Measurements from ENCODE around the gene RUNX3.
A peak's percentile ranks its signal among the peaks of the same experiment; 100 is the strongest.

RUNX3 gene

DNA sequence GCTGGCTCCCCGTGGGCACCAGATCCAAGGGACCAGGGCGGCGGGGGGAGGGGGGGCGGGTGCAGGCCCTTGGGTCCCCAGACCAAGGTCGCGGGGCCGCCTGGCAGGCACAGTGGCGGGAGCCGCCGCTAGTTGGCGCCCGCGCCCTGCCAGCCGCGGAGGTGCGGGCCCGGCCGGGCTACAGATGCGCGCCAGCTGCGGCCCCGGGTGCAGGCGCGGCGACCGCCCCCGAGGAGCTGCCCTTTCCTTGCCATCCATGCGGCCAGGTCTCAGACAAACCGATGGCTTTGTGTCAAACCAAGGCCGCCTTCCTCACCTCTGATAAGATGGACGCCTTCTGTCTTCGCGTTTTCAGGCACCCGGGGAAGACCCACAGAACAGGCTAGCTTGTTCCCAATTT is 2.2 kb upstream of the RUNX3 start:
- no peak for TF ChIP-seq Cebpa-rat (IDR thresholded peaks at IDR 0.05)
- H3K27ac ChIP-seq = no peak overlapping the region
- no peak overlapping the region for H3K4me3 ChIP-seq
- peak overlapping the region; percentile 51 for H3K4me2 ChIP-seq
- H3K4me1 ChIP-seq = peaks cover 61% of the 10 kb centered on the region
- peaks cover 75% of the 10 kb centered on the region for H4K20me1 ChIP-seq
- H3K36me3 ChIP-seq = no peaks in the 10 kb centered on the region
- no peak overlapping the region for H3K9ac ChIP-seq
- H3K9me3 ChIP-seq = no peaks in the 10 kb centered on the region
- peaks cover 95% of the 10 kb centered on the region for H3K27me3 ChIP-seq

DNA sequence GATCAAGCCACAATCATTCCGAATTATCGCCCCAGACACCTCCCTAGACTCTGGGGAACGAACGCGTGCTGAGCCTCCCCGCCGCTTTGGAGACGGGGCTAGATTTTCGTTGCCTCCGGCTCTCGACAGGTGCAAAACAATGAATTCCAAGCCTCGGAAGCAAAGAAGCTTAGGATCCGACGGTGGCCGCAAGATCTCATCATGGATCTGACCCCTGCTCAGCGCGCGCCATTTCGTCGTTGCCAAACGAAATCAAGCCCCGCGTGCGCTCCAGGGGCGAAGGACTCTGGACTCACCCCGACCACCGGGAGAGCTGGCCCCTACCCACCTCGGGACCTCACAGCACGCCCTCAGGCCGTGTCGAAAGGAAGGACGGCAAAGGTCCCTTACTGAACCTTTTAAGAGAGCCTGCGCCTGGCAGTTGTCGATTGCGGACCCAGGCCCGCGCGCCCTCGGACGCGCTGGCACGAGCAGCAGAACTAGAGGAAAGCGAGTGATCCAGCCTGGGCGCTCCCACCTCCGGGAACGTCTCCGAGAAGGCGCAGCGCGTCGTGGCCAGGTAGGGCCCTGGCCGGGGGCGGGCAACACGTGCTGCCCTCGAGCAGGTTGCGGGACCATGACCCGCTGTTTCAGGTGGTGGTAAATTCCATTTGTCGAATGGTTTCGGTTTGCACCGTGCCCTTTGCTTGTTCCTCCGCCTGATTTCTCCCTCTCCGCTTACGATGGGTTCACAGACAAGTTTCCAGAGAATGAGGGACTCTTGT is 1.6 kb upstream of the RUNX3 start:
- H3K4me3 ChIP-seq = no peak overlapping the region
- peaks cover 81% of the 10 kb centered on the region for H4K20me1 ChIP-seq
- H3K36me3 ChIP-seq = no peaks in the 10 kb centered on the region
- no peak for TF ChIP-seq Cebpa-rat (IDR thresholded peaks at IDR 0.05)
- no peak overlapping the region for H3K9ac ChIP-seq
- peaks cover 100% of the 10 kb centered on the region for H3K27me3 ChIP-seq
- peaks cover 61% of the 10 kb centered on the region for H3K4me1 ChIP-seq
- no peaks in the 10 kb centered on the region for H3K9me3 ChIP-seq
- H3K4me2 ChIP-seq = no peak overlapping the region
- H3K27ac ChIP-seq = no peak overlapping the region

DNA sequence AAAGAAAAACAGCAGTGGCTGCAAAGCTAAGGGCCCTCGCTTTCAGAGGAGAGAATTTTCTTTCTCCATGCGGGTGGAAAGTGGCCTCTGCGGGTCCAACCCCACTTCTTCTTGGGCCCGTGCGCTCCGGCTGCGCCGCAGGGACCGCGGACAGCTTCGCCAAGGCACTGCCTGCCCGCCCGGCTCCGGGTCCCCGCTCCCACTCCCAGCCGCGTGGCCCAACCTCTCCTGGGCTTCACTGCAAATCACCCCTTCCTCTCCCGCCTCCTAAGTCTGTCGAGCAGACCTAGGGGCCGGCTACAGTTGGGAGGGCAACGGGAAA is 1.0 kb upstream of the RUNX3 start:
- Histone ChIP-seq H3K9me3 (no peaks in the 10 kb centered on the region), H3K4me1 (peaks cover 61% of the 10 kb centered on the region), H3K4me3 (no peak overlapping the region), H4K20me1 (peaks cover 87% of the 10 kb centered on the region), H3K27me3 (peaks cover 100% of the 10 kb centered on the region), H3K27ac (no peak overlapping the region), H3K4me2 (no peak overlapping the region), H3K36me3 (no peaks in the 10 kb centered on the region), H3K9ac (no peak overlapping the region)
- no peak for TF ChIP-seq Cebpa-rat (IDR thresholded peaks at IDR 0.05)

DNA sequence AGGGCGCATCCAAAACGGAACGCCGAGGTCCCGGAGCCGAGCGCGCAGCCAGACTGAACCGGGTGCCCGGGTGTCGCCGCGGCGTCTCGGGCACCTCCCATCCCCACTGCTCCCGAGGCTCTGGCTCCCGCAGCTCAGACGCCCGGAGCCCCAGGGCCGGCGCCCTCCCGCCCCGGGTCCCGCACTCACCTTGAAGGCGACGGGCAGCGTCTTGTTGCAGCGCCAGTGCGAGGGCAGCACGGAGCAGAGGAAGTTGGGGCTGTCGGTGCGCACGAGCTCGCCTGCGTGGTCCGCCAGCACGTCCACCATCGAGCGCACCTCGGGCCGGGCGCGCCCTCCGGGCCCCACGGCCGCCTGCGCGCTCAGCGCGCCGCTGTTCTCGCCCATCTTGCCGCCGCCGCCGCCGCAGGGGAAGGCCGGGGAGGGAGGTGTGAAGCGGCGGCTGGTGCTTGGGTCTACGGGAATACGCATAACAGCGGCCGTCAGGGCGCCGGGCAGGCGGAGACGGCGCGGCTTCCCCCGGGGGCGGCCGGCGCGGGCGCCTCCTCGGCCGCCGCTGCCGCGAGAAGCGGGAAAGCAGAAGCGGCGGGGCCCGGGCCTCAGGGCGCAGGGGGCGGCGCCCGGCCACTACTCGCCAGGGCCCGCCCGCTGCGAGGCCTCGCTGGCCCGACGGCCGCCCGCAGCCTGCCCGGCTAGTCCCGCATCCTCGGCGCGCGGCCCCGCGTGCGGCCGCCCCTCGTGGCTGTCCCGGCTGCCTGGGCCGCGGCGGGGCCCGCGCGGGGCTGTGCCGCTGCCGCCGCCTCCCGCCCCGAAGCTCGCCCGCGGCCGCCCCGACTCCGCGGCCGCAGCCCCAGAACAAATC is 447 bp downstream of the RUNX3 start:
- Histone ChIP-seq H3K36me3 (no peaks in the 10 kb centered on the region), H3K9me3 (no peaks in the 10 kb centered on the region), H3K4me3 (peak overlapping the region; percentile 63), H3K4me1 (peaks cover 48% of the 10 kb centered on the region), H3K27ac (no peak overlapping the region), H3K27me3 (peaks cover 100% of the 10 kb centered on the region), H3K4me2 (peak overlapping the region; percentile 85), H4K20me1 (peaks cover 94% of the 10 kb centered on the region), H3K9ac (no peak overlapping the region)
- no peak for TF ChIP-seq Cebpa-rat (IDR thresholded peaks at IDR 0.05)

DNA sequence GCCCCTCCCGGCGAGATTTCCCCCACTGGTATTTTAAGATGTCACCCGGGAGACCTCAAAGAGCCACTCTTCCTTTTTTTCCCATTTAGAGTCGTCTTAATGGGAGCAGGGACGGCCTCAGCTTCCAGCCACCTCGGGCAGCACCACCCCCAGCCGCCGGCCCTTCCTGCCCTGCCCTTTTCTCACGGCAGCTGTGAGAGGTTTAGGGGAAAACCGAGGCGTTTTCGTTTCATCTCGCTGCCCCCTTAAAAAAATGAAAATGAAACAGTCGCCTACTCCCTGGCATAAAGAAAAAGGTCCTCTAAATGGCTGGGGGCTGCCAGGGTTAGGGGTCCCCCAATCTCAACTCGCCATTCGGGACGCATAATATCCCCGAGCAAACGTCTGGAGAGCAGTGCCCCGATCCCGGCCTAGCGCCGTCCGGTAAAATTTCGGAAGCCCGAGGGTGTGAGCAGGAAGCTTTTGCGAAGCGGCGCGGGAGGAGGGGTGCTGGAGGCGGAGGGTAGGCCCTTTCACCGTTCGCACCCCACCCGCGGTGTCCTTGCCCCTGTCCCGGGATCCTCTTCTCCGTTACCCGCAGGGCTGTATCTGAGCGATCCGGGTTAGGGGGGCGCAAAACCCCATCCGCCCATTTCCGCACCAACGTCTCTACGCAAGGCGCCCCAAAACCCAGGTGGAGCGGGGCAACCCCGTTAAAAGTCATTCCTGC is 1.2 kb downstream of the RUNX3 start:
- H3K9ac ChIP-seq = no peak overlapping the region
- peaks cover 90% of the 10 kb centered on the region for H4K20me1 ChIP-seq
- H3K36me3 ChIP-seq = no peaks in the 10 kb centered on the region
- H3K4me1 ChIP-seq = peaks cover 45% of the 10 kb centered on the region
- H3K27me3 ChIP-seq = peaks cover 96% of the 10 kb centered on the region
- peak overlapping the region; percentile 85 for H3K4me2 ChIP-seq
- peak overlapping the region; percentile 63 for H3K4me3 ChIP-seq
- H3K9me3 ChIP-seq = no peaks in the 10 kb centered on the region
- no peak for TF ChIP-seq Cebpa-rat (IDR thresholded peaks at IDR 0.05)
- H3K27ac ChIP-seq = no peak overlapping the region

DNA sequence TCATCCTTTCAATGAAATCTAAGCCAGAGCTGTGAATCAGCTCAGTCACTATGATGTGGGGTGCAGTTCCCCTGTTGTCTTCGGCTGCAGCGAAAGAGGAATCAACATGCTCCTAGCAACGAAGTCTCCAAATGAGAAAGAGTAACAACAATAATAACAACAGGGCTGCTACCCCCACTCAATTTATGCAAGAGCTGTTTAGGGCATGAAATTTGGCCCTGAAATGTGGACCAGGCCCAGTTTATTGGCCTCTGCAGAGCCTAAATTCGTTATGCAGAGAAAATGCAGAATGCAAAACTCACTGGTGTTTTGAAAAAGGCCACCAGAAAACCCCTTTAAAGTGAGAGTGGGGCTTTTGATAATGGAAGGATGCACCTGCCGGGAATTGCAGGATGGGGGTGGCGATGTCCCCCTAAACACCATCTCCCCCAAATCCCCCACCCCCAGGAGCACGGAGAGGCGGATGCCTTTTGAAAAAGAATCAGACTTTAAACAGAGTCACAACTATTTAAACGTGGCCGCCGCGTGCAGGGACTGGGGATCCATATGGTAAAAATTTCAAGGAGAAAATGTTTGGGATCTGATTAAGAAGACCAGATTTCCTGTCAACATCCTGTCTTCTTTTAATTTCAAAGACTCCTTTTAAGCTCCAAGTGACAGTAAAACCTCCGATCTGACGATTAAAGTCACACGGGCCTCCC is 1.9 kb downstream of the RUNX3 start:
- TF ChIP-seq Cebpa-rat (IDR thresholded peaks at IDR 0.05) = no peak
- no peaks in the 10 kb centered on the region for H3K36me3 ChIP-seq
- H3K4me3 ChIP-seq = peak overlapping the region; percentile 63
- H4K20me1 ChIP-seq = peaks cover 88% of the 10 kb centered on the region
- H3K27ac ChIP-seq = no peak overlapping the region
- no peak overlapping the region for H3K9ac ChIP-seq
- peaks cover 89% of the 10 kb centered on the region for H3K27me3 ChIP-seq
- peak overlapping the region; percentile 85 for H3K4me2 ChIP-seq
- peaks cover 44% of the 10 kb centered on the region for H3K4me1 ChIP-seq
- H3K9me3 ChIP-seq = no peaks in the 10 kb centered on the region

DNA sequence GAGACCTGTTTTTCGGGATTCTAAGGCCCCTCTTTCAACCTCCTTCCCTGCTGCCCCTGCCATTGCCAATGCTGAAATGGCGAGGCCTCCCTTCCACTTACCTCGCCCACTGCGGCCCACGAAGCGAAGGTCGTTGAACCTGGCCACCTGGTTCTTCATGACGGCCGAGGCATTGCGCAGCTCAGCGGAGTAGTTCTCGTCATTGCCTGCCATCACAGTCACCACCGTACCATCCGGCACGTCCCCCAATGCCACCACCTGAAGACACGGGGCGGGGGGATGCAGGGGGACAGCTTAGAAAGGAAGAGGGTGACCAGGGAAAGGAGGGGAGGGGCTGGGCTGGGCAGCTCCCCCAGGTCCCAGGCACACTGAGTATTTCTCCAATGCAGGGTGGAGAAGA is 2.6 kb downstream of the RUNX3 start:
- Histone ChIP-seq H3K27ac (no peak overlapping the region), H3K36me3 (no peaks in the 10 kb centered on the region), H3K4me2 (no peak overlapping the region), H3K4me3 (no peak overlapping the region), H3K4me1 (peaks cover 38% of the 10 kb centered on the region), H3K27me3 (peaks cover 82% of the 10 kb centered on the region), H3K9me3 (no peaks in the 10 kb centered on the region), H3K9ac (no peak overlapping the region), H4K20me1 (peaks cover 81% of the 10 kb centered on the region)
- no peak for TF ChIP-seq Cebpa-rat (IDR thresholded peaks at IDR 0.05)

DNA sequence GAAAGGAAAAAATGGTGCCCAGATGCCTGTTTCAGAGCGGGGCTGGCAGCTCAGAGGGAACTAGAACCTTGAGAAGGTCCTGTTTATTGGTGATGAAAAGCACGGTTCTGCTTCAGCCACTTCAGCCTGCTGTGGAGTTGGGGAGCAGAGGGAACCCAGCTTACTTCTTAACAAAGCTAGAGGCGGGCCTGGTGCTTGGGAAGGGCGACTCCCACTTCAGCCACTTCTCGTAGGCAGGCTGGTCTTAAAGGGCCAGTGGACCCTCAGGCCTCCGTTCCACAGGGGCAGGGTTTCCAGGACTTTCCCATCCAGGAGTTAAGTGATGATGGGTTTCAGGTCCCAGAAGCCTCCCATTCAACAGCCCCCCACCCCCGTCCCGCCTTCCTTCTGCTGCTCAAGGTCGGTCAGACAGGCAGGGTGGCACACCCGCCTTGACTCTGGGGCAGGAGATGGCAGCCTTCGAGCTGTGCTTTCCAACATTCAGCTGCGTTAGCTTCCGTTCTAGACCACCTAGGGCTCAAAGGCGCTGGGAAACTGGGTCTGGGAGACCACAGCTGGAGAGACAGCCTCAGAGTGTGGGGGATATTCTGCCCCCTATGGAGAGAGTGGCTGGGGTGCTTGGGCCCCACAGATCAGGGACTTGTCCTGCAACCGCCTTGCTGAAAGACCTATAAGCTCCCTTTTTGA is 3.4 kb downstream of the RUNX3 start:
- peaks cover 81% of the 10 kb centered on the region for H3K27me3 ChIP-seq
- H3K9me3 ChIP-seq = no peaks in the 10 kb centered on the region
- no peaks in the 10 kb centered on the region for H3K36me3 ChIP-seq
- no peak overlapping the region for H3K4me3 ChIP-seq
- peaks cover 36% of the 10 kb centered on the region for H3K4me1 ChIP-seq
- H3K4me2 ChIP-seq = no peak overlapping the region
- H3K27ac ChIP-seq = no peak overlapping the region
- H4K20me1 ChIP-seq = peaks cover 80% of the 10 kb centered on the region
- no peak overlapping the region for H3K9ac ChIP-seq
- no peak for TF ChIP-seq Cebpa-rat (IDR thresholded peaks at IDR 0.05)

DNA sequence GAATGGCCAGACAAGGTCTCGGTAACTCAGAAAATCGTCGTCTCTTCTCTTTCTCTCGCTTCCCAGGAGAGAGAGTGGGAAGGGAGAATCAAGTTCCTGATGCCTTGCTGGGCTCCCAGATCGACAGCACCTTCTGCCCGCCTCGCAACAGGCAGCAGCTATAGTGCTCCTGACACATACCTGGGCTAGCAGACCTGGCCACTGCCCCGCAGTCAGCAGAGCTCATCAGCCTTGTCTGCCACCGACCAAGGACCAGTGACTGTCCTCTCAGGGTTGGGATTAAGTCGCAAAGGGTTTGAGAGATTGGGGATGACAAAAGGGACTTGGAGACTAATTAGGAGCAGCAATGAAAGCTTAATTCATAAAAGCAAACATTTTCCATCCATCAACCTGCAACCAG is 4.1 kb downstream of the RUNX3 start:
- Histone ChIP-seq H4K20me1 (peaks cover 80% of the 10 kb centered on the region), H3K4me3 (no peak overlapping the region), H3K9me3 (no peaks in the 10 kb centered on the region), H3K27ac (no peak overlapping the region), H3K36me3 (no peaks in the 10 kb centered on the region), H3K4me2 (no peak overlapping the region), H3K27me3 (peaks cover 81% of the 10 kb centered on the region), H3K4me1 (peaks cover 36% of the 10 kb centered on the region), H3K9ac (no peak overlapping the region)
- no peak for TF ChIP-seq Cebpa-rat (IDR thresholded peaks at IDR 0.05)

All from BLaER1 (cell line).